VCaP (cell line): ENCODE results near the gene ABCC1.

Experiments used
- H3K27ac ChIP-seq: fragments of 450-650 bp; 2 replicates; pipeline ENCODE4 v1.5.1; 2017
- CTCF ChIP-seq: fragments of 450-650 bp; conservative IDR thresholded peaks from 2 replicates; pipeline ENCODE4 v1.5.1; 2017; ENCODE audit warnings: mild to moderate bottlenecking, moderate library complexity

The ABCC1 gene

GRCh38 chr16:16139061-16139460, 189.6 kb downstream of the ABCC1 start:
- H3K27ac ChIP-seq, result no peak overlapping the region
- no peak for TF ChIP-seq CTCF

GRCh38 chr16:16139806-16140205, 190.4 kb downstream of the ABCC1 start:
- TF ChIP-seq CTCF, result no peak

GRCh38 chr16:16140537-16140936, 191.1 kb downstream of the ABCC1 start:
- no peak overlapping the region for H3K27ac ChIP-seq
- TF ChIP-seq CTCF, result no peak

More at GRCh38 chr16:16139806-16140205, 190.4 kb downstream of the ABCC1 start:
- no peak overlapping the region for H3K27ac ChIP-seq

- no peak overlapping the region for H3K27ac ChIP-seq
- no peak for TF ChIP-seq CTCF
Observed at GRCh38 chr16:16141141-16141540, 191.7 kb downstream of the ABCC1 start.

- H3K27ac ChIP-seq, result no peak overlapping the region
- no peak for TF ChIP-seq CTCF
Observed at GRCh38 chr16:16141784-16142396, 192.5 kb downstream of the ABCC1 start.

GRCh38 chr16:16143038-16143763, 193.8 kb downstream of the ABCC1 start:
- no peak overlapping the region for H3K27ac ChIP-seq
- TF ChIP-seq CTCF, result peak; percentile 48; the same call in 1 of the 2 replicates

GRCh38 chr16:16143931-16144330, 194.5 kb downstream of the ABCC1 start:
- TF ChIP-seq CTCF, result no peak

More at GRCh38 chr16:16143931-16144330, 194.5 kb downstream of the ABCC1 start:
- H3K27ac ChIP-seq, result no peak overlapping the region
